ENCODE data around the gene GNB1. TPM values are rescaled to one million over a fixed set of nuclear protein-coding genes. Genes with fewer than 3 reads are reported as not detected.

GNB1 gene
- total and polyA plus RNA-seq, 12 donors = 64.9 to 228 (median 168) TPM

DNA sequence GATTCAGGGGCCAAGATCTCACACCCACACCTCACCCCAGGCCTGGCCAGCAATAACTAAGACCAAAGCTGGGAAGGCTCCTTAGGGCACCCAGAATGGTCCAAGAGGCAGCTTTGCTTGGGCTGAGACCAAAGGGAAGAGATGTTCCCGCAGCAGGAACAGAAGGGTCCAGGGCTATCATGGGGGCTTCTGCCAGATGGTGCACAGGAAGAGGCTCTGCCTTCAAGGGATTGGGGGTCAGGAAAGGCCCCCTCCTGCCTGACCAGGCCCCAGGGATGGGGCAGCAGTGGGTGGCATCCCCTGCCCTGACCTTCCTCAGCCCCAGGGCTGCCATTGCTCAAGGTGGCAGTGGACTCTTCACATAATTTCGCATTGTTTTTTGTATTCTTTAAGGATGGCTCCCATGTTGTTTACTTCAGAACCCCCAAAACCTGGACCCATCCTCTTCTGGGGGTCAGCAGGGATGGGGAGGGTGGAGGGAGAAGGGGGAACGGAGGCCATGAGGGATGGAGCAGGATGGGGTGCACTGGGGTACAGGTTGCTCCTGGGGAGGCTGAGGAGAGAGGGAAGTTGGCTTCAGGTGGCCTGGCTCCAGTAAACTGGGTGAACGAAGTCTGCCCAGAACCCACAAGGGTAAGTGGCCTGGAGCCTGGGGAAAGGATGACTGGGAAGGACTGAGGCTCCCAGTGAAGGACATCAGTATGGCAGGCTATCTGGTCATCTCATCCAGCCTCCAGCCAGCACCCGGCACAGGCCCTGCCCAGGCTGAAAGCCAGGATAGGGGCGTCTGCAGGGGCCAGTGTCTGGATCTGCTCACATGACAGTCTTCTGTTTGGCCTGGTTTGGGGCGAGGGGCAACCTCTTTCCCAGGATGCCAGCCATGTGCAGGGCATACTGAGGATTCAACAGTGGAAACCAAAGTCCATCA is 110.0 kb downstream of the GNB1 start:
- no peaks in the 10 kb centered on the region for H3K9me3 ChIP-seq
- 69 to 72% methylated on average over 7 of the region's 7 CpGs for WGBS, 2 donors
- peak in 1 of 8 donors; percentile 23 for ATAC-seq
- H3K4me3 ChIP-seq = peak overlapping the region in 1 of 10 donors; percentile 91
- peak overlapping the region in 9 of 10 donors; percentile 6 to 96 (median 60) for H3K27ac ChIP-seq
- intact Hi-C loops (cut with DNase I) = loop anchor here in 4 of 10 donors (5.0 to 10.0 kb wide), 4 partner anchors 76 to 126 kb away; partner anchors contain the start of gene GNB1 (in 1 of the 4)
- H3K36me3 ChIP-seq = peaks cover 0 to 25% (median 10%) of the 10 kb centered on the region in 9 donors
- TF ChIP-seq CTCF (IDR thresholded peaks at IDR 0.05) = no peak
- H3K4me1 ChIP-seq = peaks cover 30 to 76% (median 69%) of the 10 kb centered on the region in 9 donors
- no peak for DNase-seq
- H3K27me3 ChIP-seq = no peaks in the 10 kb centered on the region

DNA sequence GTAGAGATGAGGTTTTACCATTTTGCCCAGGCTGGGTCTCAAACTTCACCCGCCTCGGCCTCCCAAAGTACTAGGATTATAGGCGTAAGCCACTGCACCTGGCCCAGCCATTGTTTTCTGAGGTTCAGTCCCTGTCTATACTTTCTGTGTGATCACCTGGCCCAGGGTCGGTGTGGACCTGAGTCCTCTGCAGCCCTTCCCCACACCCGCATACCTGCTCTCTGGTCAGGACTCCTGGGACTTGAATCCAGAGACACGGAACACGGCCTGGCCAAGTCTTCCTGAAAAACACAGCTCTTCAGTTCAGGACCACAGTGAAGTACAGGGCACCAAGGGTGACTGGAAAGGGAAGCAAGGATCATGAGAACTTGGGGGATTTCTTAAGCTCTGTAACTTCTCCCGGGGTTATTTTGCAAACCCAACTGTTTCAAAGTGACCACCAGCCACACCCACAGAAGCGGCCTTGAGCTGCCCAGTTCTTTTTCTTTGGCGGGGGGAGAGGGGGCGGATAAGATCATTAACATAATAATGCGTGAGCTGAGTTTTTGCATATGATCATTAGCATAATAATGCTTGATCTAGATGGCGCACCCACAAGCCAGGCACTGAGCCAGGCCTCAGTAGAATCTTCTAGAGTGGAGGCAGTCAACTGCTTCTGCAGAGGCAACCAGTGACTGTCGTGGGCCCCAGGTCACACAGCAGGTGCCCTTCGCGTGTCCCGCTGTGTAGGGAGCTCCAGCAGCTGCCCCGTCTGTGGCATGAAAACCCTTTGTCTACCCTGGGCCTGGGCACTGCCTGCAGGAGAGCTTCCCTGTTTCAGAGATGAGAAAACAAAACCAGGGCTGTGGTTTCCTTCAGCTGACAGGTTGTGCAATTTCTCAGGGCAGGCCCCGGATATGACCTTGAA is 110.9 kb downstream of the GNB1 start:
- Histone ChIP-seq H3K4me1 (peaks cover 33 to 85% (median 79%) of the 10 kb centered on the region in 9 donors), H3K36me3 (peaks cover 0 to 16% (median 2%) of the 10 kb centered on the region in 9 donors), H3K4me3 (peak overlapping the region in 5 of 10 donors; percentile 10 to 92 (median 83)), H3K9me3 (no peaks in the 10 kb centered on the region), H3K27me3 (no peaks in the 10 kb centered on the region), H3K27ac (peak overlapping the region in 9 of 10 donors; percentile 6 to 96 (median 93))
- DNase-seq (peak in 1 of 2 donors; percentile 42), ATAC-seq (peak in 4 of 8 donors; percentile 5 to 32 (median 12))
- TF ChIP-seq CTCF (IDR thresholded peaks at IDR 0.05) = no peak
- intact Hi-C loops (cut with DNase I) = loop anchor here in 7 of 10 donors (5.0 to 10.0 kb wide), 4 partner anchors 77 to 127 kb away; partner anchors contain the start of gene GNB1 (in 3 of the 7)
- WGBS, 2 donors = 67 to 70% methylated on average over 19 of the region's 19 CpGs

GRCh38 chr1:1779320-1779675 is 111.6 kb downstream of the GNB1 start:
- Histone ChIP-seq H3K27me3 (no peaks in the 10 kb centered on the region), H3K4me1 (peaks cover 33 to 91% (median 83%) of the 10 kb centered on the region in 9 donors), H3K4me3 (peak overlapping the region in 7 of 10 donors; percentile 73 to 95 (median 86)), H3K36me3 (peaks cover 0 to 10% (median 0%) of the 10 kb centered on the region in 9 donors), H3K27ac (peak overlapping the region in 9 of 10 donors; percentile 66 to 99 (median 94)), H3K9me3 (no peaks in the 10 kb centered on the region)
- ATAC-seq (no peak), DNase-seq (no peak)
- 80 to 81% methylated on average over 11 of the region's 11 CpGs for WGBS, 2 donors
- TF ChIP-seq CTCF (IDR thresholded peaks at IDR 0.05) = no peak
- intact Hi-C loops (cut with DNase I) = loop anchor here in 4 of 10 donors (5.0 kb wide), 2 partner anchors 113 to 128 kb away; partner anchors contain the start of gene GNB1 (in 2 of the 4)

All from heart right ventricle (tissue), 16 donors.